OCI-LY7 (cell line): ENCODE results near the gene OR51D1. TPM values are rescaled to one million over a fixed set of nuclear protein-coding genes. Genes with fewer than 3 reads are reported as not detected.
A peak's percentile ranks its signal among the peaks of the same experiment; 100 is the strongest.

Experiments
- BruUV-seq: library from RNA; stranded (reverse); fragments of 400-500 nt; replicated peaks from 2 replicates; lab custom pipeline; 2021; lab: Mats Ljungman, UMichigan
- CTCF ChIA-PET: fragments of 300-600 bp; sonication (Branson Sonifier 250); formaldehyde crosslinking; loops from one replicate; lab custom pipeline; 2022; ENCODE audit warnings: antibody characterized with exemption; ENCODE audit not compliant: unreplicated experiment; lab: Charles Lee
- POLR2A ChIA-PET: fragments of 300-600 bp; sonication (Branson Sonifier 250); formaldehyde crosslinking; loops from one replicate; lab custom pipeline; 2022; ENCODE audit warnings: antibody characterized with exemption; lab: Charles Lee
- DNase-seq: peaks from one replicate; pipeline ENCODE4 v3.0.0-alpha.2; 2015; ENCODE audit warnings: low spot score
- H2AFZ ChIP-seq: fragments of 200-600 bp; sonication (generic), shearing (Covaris generic); 2 replicates; pipeline ENCODE4 v1.6.1; 2014; ENCODE audit warnings: mild to moderate bottlenecking, antibody characterized with exemption, low read length, moderate library complexity
- H3K27ac ChIP-seq: fragments of 200-600 bp; sonication (generic); 2 replicates; pipeline ENCODE4 v1.5.1; 2014; ENCODE audit warnings: mixed run types, low read depth, mild to moderate bottlenecking, moderate library complexity, low read length, inconsistent platforms; ENCODE audit not compliant: poor library complexity, severe bottlenecking
- H3K36me3 ChIP-seq: fragments of 200-600 bp; sonication (generic); 2 replicates; pipeline ENCODE4 v1.6.1; 2014; ENCODE audit warnings: mild to moderate bottlenecking, antibody characterized with exemption, low read length, moderate library complexity, mixed read lengths; ENCODE audit not compliant: insufficient read depth
- H3K4me1 ChIP-seq: fragments of 200-600 bp; sonication (generic); 2 replicates; pipeline ENCODE4 v1.5.1; 2014; ENCODE audit warnings: mild to moderate bottlenecking, low read length; ENCODE audit not compliant: insufficient read depth, poor library complexity, severe bottlenecking
- H3K4me2 ChIP-seq: fragments of 200-600 bp; sonication (generic); 2 replicates; pipeline ENCODE4 v1.6.1; 2014; ENCODE audit warnings: mild to moderate bottlenecking, low read length
- H3K4me3 ChIP-seq: fragments of 200-600 bp; sonication (generic); 2 replicates; pipeline ENCODE4 v1.5.1; 2014; ENCODE audit warnings: mild to moderate bottlenecking, low read depth, low read length; ENCODE audit not compliant: poor library complexity, severe bottlenecking
- H3K79me2 ChIP-seq: fragments of 200-600 bp; sonication (generic); 2 replicates; pipeline ENCODE4 v1.6.1; 2016; ENCODE audit warnings: low read depth, mild to moderate bottlenecking, low read length, moderate library complexity, mixed read lengths; ENCODE audit not compliant: insufficient read depth
- H3K9me2 ChIP-seq: fragments of 200-600 bp; sonication (generic); 2 replicates; pipeline ENCODE4 v1.6.1; 2016; ENCODE audit warnings: mild to moderate bottlenecking, low read length, mixed read lengths; ENCODE audit not compliant: insufficient read depth
- H3K9me3 ChIP-seq: fragments of 200-600 bp; sonication (generic); 2 replicates; pipeline ENCODE4 v1.6.1; 2014; ENCODE audit warnings: mild to moderate bottlenecking, mixed run types, low read length, mixed read lengths
- H4K20me1 ChIP-seq: fragments of 200-600 bp; sonication (generic); 2 replicates; pipeline ENCODE4 v1.6.1; 2014; ENCODE audit warnings: mild to moderate bottlenecking, antibody characterized with exemption, low read length, moderate library complexity, mixed read lengths; ENCODE audit not compliant: insufficient read depth
- EZH2phosphoT487 ChIP-seq: fragments of 200-600 bp; sonication (generic); IDR thresholded peaks from 2 replicates; pipeline ENCODE4 v1.6.1; 2018; ENCODE audit warnings: low read depth, borderline replicate concordance, mild to moderate bottlenecking, mixed run types, antibody characterized with exemption, low read length, moderate library complexity, mixed read lengths
- intact Hi-C: fragments of 100-400 bp; cut with micrococcal nuclease; formaldehyde crosslinking; loops from one replicate; pipeline ENCODE4 v1.10.0; 2022; ENCODE audit not compliant: unreplicated experiment
- total RNA-seq, 2 experiments: library from RNA; depleted of rRNA in 1 of 2; stranded (reverse); fragments of >200 nt in 1 of 2; shearing (Covaris generic) in 1 of 2; gene quantifications; 2 replicates each; pipeline ENCODE4 v1.2.3, GENCODE V29; 2014 to 2022
- TF ChIP-seq, protein P1 (sequence below): fragments of 200-600 bp; sonication (generic); conservative IDR thresholded peaks from 2 replicates; pipeline ENCODE4 v1.5.1; 2014; ENCODE audit warnings: mild to moderate bottlenecking, antibody characterized with exemption, low read length, moderate library complexity, mixed read lengths

OR51D1 gene
- total RNA-seq, 2 experiments from 2014 or later, result not detected

DNA sequence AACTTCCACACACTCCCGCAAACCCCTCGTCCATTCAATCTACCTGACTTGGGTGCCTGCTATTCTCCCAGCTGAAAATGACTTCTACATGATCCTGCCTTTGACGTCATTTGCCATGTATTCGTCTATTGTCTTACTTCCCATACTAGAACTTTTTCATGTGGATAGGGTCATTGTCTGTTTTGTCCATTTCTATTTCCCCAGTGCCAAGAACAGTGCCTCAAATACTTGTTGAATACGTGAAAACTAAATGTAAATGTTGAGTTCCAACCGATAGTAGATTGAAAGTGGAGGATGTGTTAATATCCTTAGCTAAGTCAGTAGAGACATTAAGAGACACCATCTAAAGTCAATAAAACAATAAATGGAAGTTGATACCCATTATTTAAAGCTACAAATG lies 30.2 kb upstream of the OR51D1 start:
- CTCF ChIA-PET, result no interaction called here
- Histone ChIP-seq H3K4me3 (peak overlapping the region; percentile 83), H3K4me2 (peak overlapping the region; percentile 76), H3K9me3 (peaks cover 8% of the 10 kb centered on the region; the same call in 1 of the 2 replicates), H4K20me1 (no peaks in the 10 kb centered on the region), H3K79me2 (no peaks in the 10 kb centered on the region), H3K4me1 (peaks cover 21% of the 10 kb centered on the region), H3K27ac (no peak overlapping the region), H3K9me2 (no peaks in the 10 kb centered on the region), H2AFZ (peak overlapping the region; percentile 97; the same call in 1 of the 2 replicates), H3K36me3 (peaks cover 28% of the 10 kb centered on the region; the same call in 1 of the 2 replicates)
- TF ChIP-seq, protein P1, sequence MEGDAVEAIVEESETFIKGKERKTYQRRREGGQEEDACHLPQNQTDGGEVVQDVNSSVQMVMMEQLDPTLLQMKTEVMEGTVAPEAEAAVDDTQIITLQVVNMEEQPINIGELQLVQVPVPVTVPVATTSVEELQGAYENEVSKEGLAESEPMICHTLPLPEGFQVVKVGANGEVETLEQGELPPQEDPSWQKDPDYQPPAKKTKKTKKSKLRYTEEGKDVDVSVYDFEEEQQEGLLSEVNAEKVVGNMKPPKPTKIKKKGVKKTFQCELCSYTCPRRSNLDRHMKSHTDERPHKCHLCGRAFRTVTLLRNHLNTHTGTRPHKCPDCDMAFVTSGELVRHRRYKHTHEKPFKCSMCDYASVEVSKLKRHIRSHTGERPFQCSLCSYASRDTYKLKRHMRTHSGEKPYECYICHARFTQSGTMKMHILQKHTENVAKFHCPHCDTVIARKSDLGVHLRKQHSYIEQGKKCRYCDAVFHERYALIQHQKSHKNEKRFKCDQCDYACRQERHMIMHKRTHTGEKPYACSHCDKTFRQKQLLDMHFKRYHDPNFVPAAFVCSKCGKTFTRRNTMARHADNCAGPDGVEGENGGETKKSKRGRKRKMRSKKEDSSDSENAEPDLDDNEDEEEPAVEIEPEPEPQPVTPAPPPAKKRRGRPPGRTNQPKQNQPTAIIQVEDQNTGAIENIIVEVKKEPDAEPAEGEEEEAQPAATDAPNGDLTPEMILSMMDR, result no peak
- TF ChIP-seq EZH2phosphoT487, result no peak
- intact Hi-C loops, result no loop called here
- POLR2A ChIA-PET, result interaction anchor here (1.0 kb wide), 1 partner anchor 12 kb away, joined by 3 read pairs; no protein-coding TSS in a partner anchor
- DNase-seq, result no peak
- TSS peak; percentile 66 for BruUV-seq

GRCh38 chr11:4607781-4608666 lies 29.3 kb upstream of the OR51D1 start, which contains the start of gene TRIM68:
Gene TRIM68 (minus strand): TSS chr11:4608231. CDS start chr11:4605504, 2,727 bp downstream.
- CTCF ChIA-PET, result no interaction called here
- peak within 1 kb of the TSS; percentile 23 for H3K27ac ChIP-seq
- BruUV-seq, result no TSS peak
- H3K79me2 ChIP-seq, result no peaks in the 10 kb centered on the region
- POLR2A ChIA-PET, result interaction anchor here (0.7 kb wide), 1 partner anchor 15 kb away, joined by 3 read pairs; no protein-coding TSS in a partner anchor
- peak within 1 kb of the TSS; percentile 76 for H3K4me2 ChIP-seq
- peak; percentile 94 for DNase-seq
- H3K9me3 ChIP-seq, result peaks cover 8% of the 10 kb centered on the region; the same call in 1 of the 2 replicates
- intact Hi-C loops, result no loop called here
- peaks cover 22% of the 10 kb centered on the region; the same call in 1 of the 2 replicates for H3K36me3 ChIP-seq
- no peaks in the 10 kb centered on the region for H4K20me1 ChIP-seq
- H2AFZ ChIP-seq, result peak within 1 kb of the TSS; percentile 97
- H3K9me2 ChIP-seq, result no peaks in the 10 kb centered on the region
- peaks cover 21% of the 10 kb centered on the region for H3K4me1 ChIP-seq
- TF ChIP-seq, protein P1, result no peak
- no peak for TF ChIP-seq EZH2phosphoT487
- H3K4me3 ChIP-seq, result peak within 1 kb of the TSS; percentile 83
